HCT116 (cell line): ENCODE results near the gene WDR5. TPM values are rescaled to one million over a fixed set of nuclear protein-coding genes. Genes with fewer than 3 reads are reported as not detected.

ENCODE experiments used
- ATAC-seq: fragments of 200-7000 bp; cut with Tn5 transposase; 2 replicates; pipeline ENCODE4 v1.9.1; 2020; ENCODE audit warnings: mild to moderate bottlenecking, moderate library complexity
- BruUV-seq: library from RNA; stranded (reverse); fragments of 400-500 nt; replicated peaks from 2 replicates; lab custom pipeline; 2021; lab: Mats Ljungman, UMichigan
- CTCF ChIA-PET: fragments of 300-600 bp; sonication (Branson Sonifier 250); formaldehyde crosslinking; loops from one replicate; lab custom pipeline; 2021; ENCODE audit warnings: antibody characterized with exemption; lab: Charles Lee
- POLR2A ChIA-PET: fragments of 300-600, 350-600 bp; sonication (Branson Sonifier 250); formaldehyde crosslinking; loops from one replicate; lab custom pipeline; 2021; ENCODE audit warnings: antibody characterized with exemption; lab: Charles Lee
- RAD21 ChIA-PET, 2 experiments: fragments of 300-600 bp; sonication (Branson Sonifier 250); formaldehyde crosslinking; loops; one replicate each; lab custom pipeline; 2023; ENCODE audit warnings: low total read pairs in 2 of 2; ENCODE audit not compliant: uncharacterized antibody in 2 of 2, unreplicated experiment in 2 of 2, low non-redundant PET in 1 of 2; lab: Charles Lee
- DNase-seq: peaks from one replicate; pipeline ENCODE4 v3.0.0-alpha.2; 2010; ENCODE audit warnings: low read depth, low spot score
- H2AFZ ChIP-seq: fragments of 200-600 bp; shearing (Covaris generic), sonication (generic); 2 replicates; pipeline ENCODE4 v1.6.1; 2017; ENCODE audit warnings: low read depth, mixed run types, mixed read lengths, antibody characterized with exemption, low read length; ENCODE audit not compliant: poor library complexity, severe bottlenecking
- H3K27ac ChIP-seq: 2 replicates; pipeline ENCODE4 v1.5.1; 2012; ENCODE audit warnings: low read depth, low read length
- H3K27me3 ChIP-seq: fragments of 200-600 bp; sonication (generic); 2 replicates; pipeline ENCODE4 v1.6.1; 2016; ENCODE audit warnings: mixed run types, low read length, mixed read lengths; ENCODE audit not compliant: insufficient read depth
- H3K36me3 ChIP-seq, 2 experiments: fragments of 200-500 bp in 1 of 2; fragments of 200-600 bp in 1 of 2; sonication (Bioruptor generic) in 1 of 2; sonication (generic) in 1 of 2; 2 replicates each; pipeline versions ENCODE4 v1.5.1 to v1.6.1; 2014 to 2016; ENCODE audit warnings: low read length in 2 of 2, inconsistent platforms in 1 of 2, mixed read lengths in 1 of 2, mixed run types in 1 of 2; ENCODE audit not compliant: insufficient read depth in 2 of 2, control insufficient read depth in 1 of 2
- H3K4me1 ChIP-seq, 2 experiments: fragments of 200-600 bp in 1 of 2; sonication (generic) in 1 of 2; 2 replicates each; pipeline versions ENCODE4 v1.5.1 to v1.6.1; 2012 to 2017; ENCODE audit warnings: low read length in 2 of 2, inconsistent platforms in 1 of 2, mild to moderate bottlenecking in 1 of 2, mixed read lengths in 1 of 2, mixed run types in 1 of 2, moderate library complexity in 1 of 2; ENCODE audit not compliant: insufficient read depth in 2 of 2, control insufficient read depth in 1 of 2
- H3K4me2 ChIP-seq: fragments of 200-600 bp; sonication (generic); 2 replicates; pipeline ENCODE4 v1.6.1; 2017; ENCODE audit warnings: mixed run types, low read length, mixed read lengths
- H3K4me3 ChIP-seq, 2 experiments: fragments of 200-600 bp in 1 of 2; sonication (generic) in 1 of 2; replicated peaks in 1 of 2; 2 replicates each; pipeline ENCODE4 v1.5.1; 2011 to 2016; ENCODE audit warnings: low read length in 2 of 2, control low read depth in 1 of 2, low read depth in 1 of 2, mild to moderate bottlenecking in 1 of 2, mixed read lengths in 1 of 2, mixed run types in 1 of 2
- H3K79me2 ChIP-seq: fragments of 200-600 bp; sonication (generic); 2 replicates; pipeline ENCODE4 v1.6.1; 2017; ENCODE audit warnings: mild to moderate bottlenecking, mixed run types, low read length, moderate library complexity, mixed read lengths; ENCODE audit not compliant: insufficient read depth
- H3K9ac ChIP-seq: fragments of 200-600 bp; sonication (generic); 2 replicates; pipeline ENCODE4 v1.6.1; 2016; ENCODE audit warnings: low read length, mixed read lengths
- H3K9me2 ChIP-seq: fragments of 200-600 bp; sonication (generic), shearing (Covaris generic); 2 replicates; pipeline ENCODE4 v1.6.1; 2017; ENCODE audit warnings: mixed run types, mild to moderate bottlenecking, moderate library complexity; ENCODE audit not compliant: insufficient read depth
- H3K9me3 ChIP-seq, 2 experiments: fragments of 200-500 bp in 1 of 2; fragments of 200-600 bp in 1 of 2; sonication (Bioruptor generic) in 1 of 2; sonication (generic) in 1 of 2; 2 replicates each; pipeline ENCODE4 v1.6.1; 2014 to 2017; ENCODE audit warnings: low read length in 2 of 2, mixed read lengths in 2 of 2, inconsistent platforms in 1 of 2, low read depth in 1 of 2, mild to moderate bottlenecking in 1 of 2, mixed run types in 1 of 2, moderate library complexity in 1 of 2; ENCODE audit not compliant: control insufficient read depth in 1 of 2, insufficient read depth in 1 of 2
- H4K20me1 ChIP-seq: fragments of 200-600 bp; sonication (generic), shearing (Covaris generic); 2 replicates; pipeline ENCODE4 v1.6.1; 2017; ENCODE audit warnings: mixed run types, mild to moderate bottlenecking, moderate library complexity; ENCODE audit not compliant: insufficient read depth
- CBX3 ChIP-seq: IDR thresholded peaks from 2 replicates; pipeline ENCODE4 v1.6.1; 2012; ENCODE audit warnings: low read depth
- CEBPB ChIP-seq: IDR thresholded peaks from 2 replicates; pipeline ENCODE4 v1.6.1; 2012; ENCODE audit warnings: low read depth
- EZH2 ChIP-seq: fragments of 200-600 bp; sonication (generic); IDR thresholded peaks from 2 replicates; pipeline ENCODE4 v1.6.1; 2017; ENCODE audit warnings: antibody characterized with exemption, mixed run types
- EZH2phosphoT487 ChIP-seq: fragments of 200-600 bp; IDR thresholded peaks from 2 replicates; pipeline ENCODE4 v1.6.1; 2018; ENCODE audit warnings: antibody characterized with exemption, borderline replicate concordance
- FOSL1 ChIP-seq: IDR thresholded peaks from 2 replicates; pipeline ENCODE4 v1.6.1; 2012; ENCODE audit warnings: low read depth
- JUND ChIP-seq: IDR thresholded peaks from 2 replicates; pipeline ENCODE4 v1.6.1; 2012
- POLR2A ChIP-seq: IDR thresholded peaks from 2 replicates; pipeline ENCODE4 v1.7.0; 2011; ENCODE audit warnings: borderline replicate concordance; ENCODE audit not compliant: insufficient read depth, insufficient read length; ENCODE audit errors: extremely low read depth
- POLR2AphosphoS5 ChIP-seq: IDR thresholded peaks from 2 replicates; pipeline ENCODE4 v1.6.1; 2011; ENCODE audit warnings: mild to moderate bottlenecking, low read depth, low read length, moderate library complexity
- RAD21 ChIP-seq: IDR thresholded peaks from 2 replicates; pipeline ENCODE4 v1.6.1; 2012; ENCODE audit warnings: low read depth, mild to moderate bottlenecking
- SP1 ChIP-seq: IDR thresholded peaks from 2 replicates; pipeline ENCODE4 v1.6.1; 2012; ENCODE audit warnings: low read depth
- SRF ChIP-seq: IDR thresholded peaks from 2 replicates; pipeline ENCODE4 v1.6.1; 2012; ENCODE audit warnings: low read depth
- TCF7L2 ChIP-seq: IDR thresholded peaks from 2 replicates; pipeline ENCODE4 v1.7.0; 2011; ENCODE audit warnings: borderline replicate concordance, inconsistent platforms; ENCODE audit not compliant: insufficient read depth, insufficient read length; ENCODE audit errors: extremely low read depth
- YY1 ChIP-seq: IDR thresholded peaks from 2 replicates; pipeline ENCODE4 v1.6.1; 2011; ENCODE audit warnings: low read length, low read depth, moderate library complexity, mild to moderate bottlenecking; ENCODE audit not compliant: insufficient replicate concordance; ENCODE audit errors: extremely low read depth
- ZFX ChIP-seq: fragments of 450-650 bp; IDR thresholded peaks from 2 replicates; pipeline ENCODE4 v1.6.1; 2017
- ZNF274 ChIP-seq: fragments of 200-500 bp; sonication (Bioruptor generic); IDR thresholded peaks from 2 replicates; pipeline ENCODE4 v1.6.1; 2014; ENCODE audit warnings: mild to moderate bottlenecking, low read depth, low read length, inconsistent platforms
- intact Hi-C: fragments of 100-400 bp; cut with micrococcal nuclease; formaldehyde crosslinking; loops from 2 replicates; pipeline ENCODE4 v1.10.0; 2022
- total RNA-seq: library from RNA; stranded (reverse); gene quantifications from one replicate; pipeline ENCODE4 v1.2.1, GENCODE V29; 2021; ENCODE audit not compliant: unreplicated experiment
- TF ChIP-seq, protein P1 (sequence below): IDR thresholded peaks from 2 replicates; pipeline ENCODE4 v1.6.1; 2011; ENCODE audit warnings: mild to moderate bottlenecking, low read length, moderate library complexity; ENCODE audit not compliant: insufficient replicate concordance; ENCODE audit errors: extremely low read depth
- TF ChIP-seq, protein P2 (sequence below): IDR thresholded peaks from 2 replicates; pipeline ENCODE4 v1.6.1; 2012; ENCODE audit warnings: low read depth
- TF ChIP-seq, protein P3 (sequence below): IDR thresholded peaks from 2 replicates; pipeline ENCODE4 v1.6.1; 2012
- TF ChIP-seq, protein P4 (sequence below): IDR thresholded peaks from 2 replicates; pipeline ENCODE4 v1.6.1; 2012
- TF ChIP-seq, protein P5 (sequence below), 3 experiments: fragments of 200-600 bp in 1 of 3; sonication (generic) in 1 of 3; IDR thresholded peaks in 2 of 3; conservative IDR thresholded peaks in 1 of 3; 2 replicates each; pipeline ENCODE4 v1.5.1; 2012 to 2017; ENCODE audit warnings: low read depth in 2 of 3, low read length in 2 of 3, antibody characterized with exemption in 1 of 3, borderline replicate concordance in 1 of 3, control low read depth in 1 of 3, mild to moderate bottlenecking in 1 of 3, mixed read lengths in 1 of 3, mixed run types in 1 of 3, moderate library complexity in 1 of 3; ENCODE audit not compliant: insufficient read depth in 1 of 3

The WDR5 gene
- total RNA-seq, 1 experiment from 2014 or later, result 55.8 TPM

DNA sequence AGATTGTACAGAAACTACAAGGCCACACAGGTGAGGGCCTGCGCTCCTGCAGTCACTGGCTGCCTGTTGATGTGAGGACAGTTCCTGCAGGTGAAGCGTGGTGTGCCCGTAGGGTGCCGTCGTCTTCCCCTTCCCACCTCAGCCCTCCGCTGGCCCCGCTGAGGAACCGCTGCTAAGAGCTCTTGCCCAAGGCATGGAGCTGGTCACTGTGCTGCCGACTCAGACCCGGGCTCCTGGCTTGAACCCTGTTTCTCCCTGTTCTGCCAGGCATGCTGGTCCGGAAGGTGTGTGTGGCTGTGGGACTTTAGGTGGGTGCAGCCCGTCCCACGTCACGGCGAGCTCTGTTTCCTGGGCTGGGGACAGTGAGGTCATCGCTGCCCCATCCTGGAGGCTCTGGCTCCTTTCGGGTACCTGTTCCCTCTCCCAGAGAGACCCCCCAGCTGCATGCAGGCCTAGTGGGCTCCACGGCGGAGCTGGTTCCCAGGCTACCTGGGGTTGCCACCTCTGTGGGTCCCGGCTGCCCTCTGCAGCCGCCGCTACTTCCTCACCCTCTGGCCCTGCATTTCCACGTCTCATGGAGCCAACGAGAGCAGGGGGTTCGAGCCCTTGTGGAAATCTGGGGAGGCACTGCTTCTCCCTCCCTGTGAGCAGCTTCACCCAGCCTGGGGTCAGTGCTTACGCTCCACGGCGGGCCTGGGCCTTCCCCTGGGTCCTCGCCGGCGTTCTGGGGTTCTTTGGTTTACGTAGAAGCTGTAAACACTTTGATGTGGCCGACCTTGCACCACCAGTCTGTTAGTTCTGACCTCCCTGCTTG, 20.9 kb downstream of the WDR5 start:
- no peaks in the 10 kb centered on the region for H3K9me2 ChIP-seq
- no peaks in the 10 kb centered on the region for H3K4me1 ChIP-seq
- H4K20me1 ChIP-seq, result no peaks in the 10 kb centered on the region
- ChIA-PET CTCF (no interaction called here), POLR2A (no interaction called here), RAD21 (no interaction called here)
- peaks cover 23 to 40% of the 10 kb centered on the region in 2 experiments; a peak in 3 of 4 replicates for H3K36me3 ChIP-seq
- H3K4me2 ChIP-seq, result no peak overlapping the region
- DNase-seq (no peak), ATAC-seq (no peak)
- no peaks in the 10 kb centered on the region for H3K27me3 ChIP-seq
- BruUV-seq, result no TSS peak
- H3K4me3 ChIP-seq, result no peak overlapping the region
- intact Hi-C loops, result no loop called here
- no peak overlapping the region for H3K27ac ChIP-seq
- no peaks in the 10 kb centered on the region for H3K9me3 ChIP-seq
- TF ChIP-seq TCF7L2 (no peak), RAD21 (no peak), SRF (no peak), ZFX (no peak), JUND (no peak), ZNF274 (no peak), CBX3 (no peak), YY1 (no peak), EZH2 (no peak), EZH2phosphoT487 (no peak), POLR2A (no peak), CEBPB (no peak), FOSL1 (no peak), POLR2AphosphoS5 (no peak), SP1 (no peak)
- TF ChIP-seq, protein P1, sequence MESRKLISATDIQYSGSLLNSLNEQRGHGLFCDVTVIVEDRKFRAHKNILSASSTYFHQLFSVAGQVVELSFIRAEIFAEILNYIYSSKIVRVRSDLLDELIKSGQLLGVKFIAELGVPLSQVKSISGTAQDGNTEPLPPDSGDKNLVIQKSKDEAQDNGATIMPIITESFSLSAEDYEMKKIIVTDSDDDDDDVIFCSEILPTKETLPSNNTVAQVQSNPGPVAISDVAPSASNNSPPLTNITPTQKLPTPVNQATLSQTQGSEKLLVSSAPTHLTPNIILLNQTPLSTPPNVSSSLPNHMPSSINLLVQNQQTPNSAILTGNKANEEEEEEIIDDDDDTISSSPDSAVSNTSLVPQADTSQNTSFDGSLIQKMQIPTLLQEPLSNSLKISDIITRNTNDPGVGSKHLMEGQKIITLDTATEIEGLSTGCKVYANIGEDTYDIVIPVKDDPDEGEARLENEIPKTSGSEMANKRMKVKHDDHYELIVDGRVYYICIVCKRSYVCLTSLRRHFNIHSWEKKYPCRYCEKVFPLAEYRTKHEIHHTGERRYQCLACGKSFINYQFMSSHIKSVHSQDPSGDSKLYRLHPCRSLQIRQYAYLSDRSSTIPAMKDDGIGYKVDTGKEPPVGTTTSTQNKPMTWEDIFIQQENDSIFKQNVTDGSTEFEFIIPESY, result no peak
- TF ChIP-seq, protein P2, sequence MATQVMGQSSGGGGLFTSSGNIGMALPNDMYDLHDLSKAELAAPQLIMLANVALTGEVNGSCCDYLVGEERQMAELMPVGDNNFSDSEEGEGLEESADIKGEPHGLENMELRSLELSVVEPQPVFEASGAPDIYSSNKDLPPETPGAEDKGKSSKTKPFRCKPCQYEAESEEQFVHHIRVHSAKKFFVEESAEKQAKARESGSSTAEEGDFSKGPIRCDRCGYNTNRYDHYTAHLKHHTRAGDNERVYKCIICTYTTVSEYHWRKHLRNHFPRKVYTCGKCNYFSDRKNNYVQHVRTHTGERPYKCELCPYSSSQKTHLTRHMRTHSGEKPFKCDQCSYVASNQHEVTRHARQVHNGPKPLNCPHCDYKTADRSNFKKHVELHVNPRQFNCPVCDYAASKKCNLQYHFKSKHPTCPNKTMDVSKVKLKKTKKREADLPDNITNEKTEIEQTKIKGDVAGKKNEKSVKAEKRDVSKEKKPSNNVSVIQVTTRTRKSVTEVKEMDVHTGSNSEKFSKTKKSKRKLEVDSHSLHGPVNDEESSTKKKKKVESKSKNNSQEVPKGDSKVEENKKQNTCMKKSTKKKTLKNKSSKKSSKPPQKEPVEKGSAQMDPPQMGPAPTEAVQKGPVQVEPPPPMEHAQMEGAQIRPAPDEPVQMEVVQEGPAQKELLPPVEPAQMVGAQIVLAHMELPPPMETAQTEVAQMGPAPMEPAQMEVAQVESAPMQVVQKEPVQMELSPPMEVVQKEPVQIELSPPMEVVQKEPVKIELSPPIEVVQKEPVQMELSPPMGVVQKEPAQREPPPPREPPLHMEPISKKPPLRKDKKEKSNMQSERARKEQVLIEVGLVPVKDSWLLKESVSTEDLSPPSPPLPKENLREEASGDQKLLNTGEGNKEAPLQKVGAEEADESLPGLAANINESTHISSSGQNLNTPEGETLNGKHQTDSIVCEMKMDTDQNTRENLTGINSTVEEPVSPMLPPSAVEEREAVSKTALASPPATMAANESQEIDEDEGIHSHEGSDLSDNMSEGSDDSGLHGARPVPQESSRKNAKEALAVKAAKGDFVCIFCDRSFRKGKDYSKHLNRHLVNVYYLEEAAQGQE, result no peak
- TF ChIP-seq, protein P3, sequence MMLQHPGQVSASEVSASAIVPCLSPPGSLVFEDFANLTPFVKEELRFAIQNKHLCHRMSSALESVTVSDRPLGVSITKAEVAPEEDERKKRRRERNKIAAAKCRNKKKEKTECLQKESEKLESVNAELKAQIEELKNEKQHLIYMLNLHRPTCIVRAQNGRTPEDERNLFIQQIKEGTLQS, result no peak
- TF ChIP-seq, protein P4, sequence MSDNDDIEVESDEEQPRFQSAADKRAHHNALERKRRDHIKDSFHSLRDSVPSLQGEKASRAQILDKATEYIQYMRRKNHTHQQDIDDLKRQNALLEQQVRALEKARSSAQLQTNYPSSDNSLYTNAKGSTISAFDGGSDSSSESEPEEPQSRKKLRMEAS, result no peak
- TF ChIP-seq, protein P5, sequence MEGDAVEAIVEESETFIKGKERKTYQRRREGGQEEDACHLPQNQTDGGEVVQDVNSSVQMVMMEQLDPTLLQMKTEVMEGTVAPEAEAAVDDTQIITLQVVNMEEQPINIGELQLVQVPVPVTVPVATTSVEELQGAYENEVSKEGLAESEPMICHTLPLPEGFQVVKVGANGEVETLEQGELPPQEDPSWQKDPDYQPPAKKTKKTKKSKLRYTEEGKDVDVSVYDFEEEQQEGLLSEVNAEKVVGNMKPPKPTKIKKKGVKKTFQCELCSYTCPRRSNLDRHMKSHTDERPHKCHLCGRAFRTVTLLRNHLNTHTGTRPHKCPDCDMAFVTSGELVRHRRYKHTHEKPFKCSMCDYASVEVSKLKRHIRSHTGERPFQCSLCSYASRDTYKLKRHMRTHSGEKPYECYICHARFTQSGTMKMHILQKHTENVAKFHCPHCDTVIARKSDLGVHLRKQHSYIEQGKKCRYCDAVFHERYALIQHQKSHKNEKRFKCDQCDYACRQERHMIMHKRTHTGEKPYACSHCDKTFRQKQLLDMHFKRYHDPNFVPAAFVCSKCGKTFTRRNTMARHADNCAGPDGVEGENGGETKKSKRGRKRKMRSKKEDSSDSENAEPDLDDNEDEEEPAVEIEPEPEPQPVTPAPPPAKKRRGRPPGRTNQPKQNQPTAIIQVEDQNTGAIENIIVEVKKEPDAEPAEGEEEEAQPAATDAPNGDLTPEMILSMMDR (IDR thresholded peaks at IDR 0.05 in 2 of 3, conservative IDR thresholded peaks at IDR 0.05 in 1 of 3; ENCODE audit: borderline replicate concordance in 1 of 3, insufficient read depth in 1 of 3, low read depth in 2 of 3, low read length in 2 of 3), result no peak
- no peak overlapping the region for H2AFZ ChIP-seq
- peaks cover 9% of the 10 kb centered on the region; the same call in 1 of the 2 replicates for H3K79me2 ChIP-seq
- H3K9ac ChIP-seq, result no peak overlapping the region
